ENCODE data around the gene HPCAL4. TPM values are rescaled to one million over a fixed set of nuclear protein-coding genes. Genes with fewer than 3 reads are reported as not detected.

The HPCAL4 gene
- 0.27 and 0.84 TPM in 2 replicates for total RNA-seq

- DNase-seq (ENCODE audit: low read depth), result peak; percentile 50
- H3K4me3 ChIP-seq (ENCODE audit: low read depth, low read length), result peak within 1 kb of the TSS; percentile 10
- H3K36me3 ChIP-seq (ENCODE audit: control insufficient read depth, insufficient read depth, low read length), result no peaks in the 10 kb centered on the region
- no peak for TF ChIP-seq CTCF (IDR thresholded peaks at IDR 0.05; ENCODE audit: insufficient read depth, low read length, poor library complexity, severe bottlenecking)
- peaks cover 55% of the 10 kb centered on the region for H3K27me3 ChIP-seq (ENCODE audit: control insufficient read depth, insufficient read depth, low read length)
These were observed at the start of gene HPCAL4 for GRCh38 chr1:39691383-39692151. Gene HPCAL4, minus strand, starts transcription at chr1:39691433. Its CDS starts 6,830 bp downstream, at chr1:39684603.

GRCh38 chr1:39738622-39739366 is 47.6 kb upstream of the HPCAL4 start, which contains the start of gene PPIE:
Gene PPIE, plus strand, starts transcription at chr1:39738882. Its CDS starts 19 bp downstream, at chr1:39738901.
- peak within 1 kb of the TSS; percentile 73 for H3K4me3 ChIP-seq (ENCODE audit: low read depth, low read length)
- no peaks in the 10 kb centered on the region for H3K27me3 ChIP-seq (ENCODE audit: control insufficient read depth, insufficient read depth, low read length)
- DNase-seq (ENCODE audit: low read depth), result peak; percentile 67
- no peak for TF ChIP-seq CTCF (IDR thresholded peaks at IDR 0.05; ENCODE audit: insufficient read depth, low read length, poor library complexity, severe bottlenecking)
- no peaks in the 10 kb centered on the region for H3K36me3 ChIP-seq (ENCODE audit: control insufficient read depth, insufficient read depth, low read length)

GRCh38 chr1:39737546-39738169 is 46.4 kb upstream of the HPCAL4 start:
- no peak for DNase-seq (ENCODE audit: low read depth)

GRCh38 chr1:39735731-39736130 is 44.5 kb upstream of the HPCAL4 start:
- Histone ChIP-seq H3K27me3 (ENCODE audit: control insufficient read depth, insufficient read depth, low read length) (peaks cover 3% of the 10 kb centered on the region), H3K36me3 (ENCODE audit: control insufficient read depth, insufficient read depth, low read length) (no peaks in the 10 kb centered on the region), H3K4me3 (ENCODE audit: low read depth, low read length) (no peak overlapping the region)
- no peak for DNase-seq (ENCODE audit: low read depth)
- TF ChIP-seq CTCF (IDR thresholded peaks at IDR 0.05; ENCODE audit: insufficient read depth, low read length, poor library complexity, severe bottlenecking), result no peak

More at GRCh38 chr1:39737546-39738169, 46.4 kb upstream of the HPCAL4 start:
- no peak for TF ChIP-seq CTCF (IDR thresholded peaks at IDR 0.05; ENCODE audit: insufficient read depth, low read length, poor library complexity, severe bottlenecking)
- Histone ChIP-seq H3K36me3 (ENCODE audit: control insufficient read depth, insufficient read depth, low read length) (no peaks in the 10 kb centered on the region), H3K4me3 (ENCODE audit: low read depth, low read length) (no peak overlapping the region), H3K27me3 (ENCODE audit: control insufficient read depth, insufficient read depth, low read length) (peaks cover 3% of the 10 kb centered on the region)

GRCh38 chr1:39733161-39733560 is 41.9 kb upstream of the HPCAL4 start:
- DNase-seq (ENCODE audit: low read depth), result no peak
- TF ChIP-seq CTCF (IDR thresholded peaks at IDR 0.05; ENCODE audit: insufficient read depth, low read length, poor library complexity, severe bottlenecking), result no peak
- Histone ChIP-seq H3K27me3 (ENCODE audit: control insufficient read depth, insufficient read depth, low read length) (peaks cover 12% of the 10 kb centered on the region), H3K4me3 (ENCODE audit: low read depth, low read length) (no peak overlapping the region), H3K36me3 (ENCODE audit: control insufficient read depth, insufficient read depth, low read length) (no peaks in the 10 kb centered on the region)
